Testis (tissue), 3 donors: ENCODE data around the gene CRIP1. TPM values are rescaled to one million over a fixed set of nuclear protein-coding genes. Genes with fewer than 3 reads are reported as not detected.

ENCODE experiments used
- DNase-seq: peaks from one replicate; pipeline ENCODE4 v3.0.0-alpha.2; 2019
- H3K27ac ChIP-seq, 2 donors: fragments of 200-600 bp; sonication (generic); one replicate each; pipeline ENCODE4 v1.5.1; 2019
- H3K27me3 ChIP-seq: fragments of 200-600 bp; sonication (generic); one replicate; pipeline ENCODE4 v1.5.1; 2019
- H3K36me3 ChIP-seq: fragments of 200-600 bp; sonication (generic); one replicate; pipeline ENCODE4 v1.5.1; 2017; ENCODE audit warnings: low read depth; ENCODE audit errors: missing control alignments
- H3K4me1 ChIP-seq: fragments of 200-600 bp; sonication (generic); one replicate; pipeline ENCODE4 v1.5.1; 2019
- H3K4me3 ChIP-seq, 2 donors: fragments of 200-600 bp; sonication (generic); one replicate each; pipeline ENCODE4 v1.5.1; 2017 to 2019
- H3K9me3 ChIP-seq: fragments of 200-600 bp; sonication (generic); one replicate; pipeline ENCODE4 v1.5.1; 2017
- POLR2A ChIP-seq: fragments of 450-650 bp; IDR thresholded peaks from one replicate; pipeline ENCODE4 v1.6.1; 2017; ENCODE audit warnings: antibody characterized with exemption, mild to moderate bottlenecking, moderate library complexity
- WGBS, 2 donors: methylation state at CpG; one replicate each; pipeline ENCODE4 v1.1.5; 2018; 5-methylcytosine and 5-hydroxymethylcytosine counted together
- intact Hi-C: fragments of 100-400 bp; cut with DNase I; formaldehyde crosslinking; loops from one replicate; pipeline ENCODE4 v1.15.1; 2023; ENCODE audit warnings: low total_unique reads
- polyA plus RNA-seq: library from polyadenylated mRNA; stranded (reverse); fragments of 350-450 nt; fragmentation: Illumina TruSeq; extraction: RNeasy Lipid Tissue Mini Kit (QIAGEN cat#74804); gene quantifications from one replicate; pipeline ENCODE4 v1.2.3, GENCODE V29; 2014; ENCODE audit warnings: low read depth, low replicate concordance; ENCODE audit not compliant: insufficient read depth
- total RNA-seq, 2 donors: library from RNA; depleted of rRNA; stranded (reverse); fragments of >200 nt; gene quantifications; one replicate each; pipeline ENCODE4 v1.2.3, GENCODE V29; 2016
- TF ChIP-seq, protein P1 (sequence below), 3 experiments: fragments of 450-650 bp in 2 of 3; fragments of 200-600 bp in 1 of 3; sonication (generic) in 1 of 3; IDR thresholded peaks; one replicate each; pipeline ENCODE4 v1.5.1; 2016 to 2019; ENCODE audit warnings: antibody characterized with exemption in 3 of 3, mild to moderate bottlenecking in 2 of 3, moderate library complexity in 1 of 3

CRIP1 gene
- total and polyA plus RNA-seq, 3 donors from 2014 or later = 3.0 to 154 (median 4.4) TPM

- no peak overlapping the region for H3K27ac ChIP-seq
- WGBS, 2 donors = 86 to 90% methylated on average over 17 of the region's 17 CpGs
- no peaks in the 10 kb centered on the region for H3K9me3 ChIP-seq
- intact Hi-C loops = no loop called here
- no peak for DNase-seq
- no peak for TF ChIP-seq POLR2A
- TF ChIP-seq, protein P1, sequence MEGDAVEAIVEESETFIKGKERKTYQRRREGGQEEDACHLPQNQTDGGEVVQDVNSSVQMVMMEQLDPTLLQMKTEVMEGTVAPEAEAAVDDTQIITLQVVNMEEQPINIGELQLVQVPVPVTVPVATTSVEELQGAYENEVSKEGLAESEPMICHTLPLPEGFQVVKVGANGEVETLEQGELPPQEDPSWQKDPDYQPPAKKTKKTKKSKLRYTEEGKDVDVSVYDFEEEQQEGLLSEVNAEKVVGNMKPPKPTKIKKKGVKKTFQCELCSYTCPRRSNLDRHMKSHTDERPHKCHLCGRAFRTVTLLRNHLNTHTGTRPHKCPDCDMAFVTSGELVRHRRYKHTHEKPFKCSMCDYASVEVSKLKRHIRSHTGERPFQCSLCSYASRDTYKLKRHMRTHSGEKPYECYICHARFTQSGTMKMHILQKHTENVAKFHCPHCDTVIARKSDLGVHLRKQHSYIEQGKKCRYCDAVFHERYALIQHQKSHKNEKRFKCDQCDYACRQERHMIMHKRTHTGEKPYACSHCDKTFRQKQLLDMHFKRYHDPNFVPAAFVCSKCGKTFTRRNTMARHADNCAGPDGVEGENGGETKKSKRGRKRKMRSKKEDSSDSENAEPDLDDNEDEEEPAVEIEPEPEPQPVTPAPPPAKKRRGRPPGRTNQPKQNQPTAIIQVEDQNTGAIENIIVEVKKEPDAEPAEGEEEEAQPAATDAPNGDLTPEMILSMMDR (IDR thresholded peaks at IDR 0.05) = no peak
- H3K36me3 ChIP-seq = no peaks in the 10 kb centered on the region
- H3K4me1 ChIP-seq = peaks cover 9% of the 10 kb centered on the region
- no peak overlapping the region for H3K4me3 ChIP-seq
- no peaks in the 10 kb centered on the region for H3K27me3 ChIP-seq
These were observed 41.8 kb upstream of the CRIP1 start for GRCh38 chr14:105444859-105445258.

DNA sequence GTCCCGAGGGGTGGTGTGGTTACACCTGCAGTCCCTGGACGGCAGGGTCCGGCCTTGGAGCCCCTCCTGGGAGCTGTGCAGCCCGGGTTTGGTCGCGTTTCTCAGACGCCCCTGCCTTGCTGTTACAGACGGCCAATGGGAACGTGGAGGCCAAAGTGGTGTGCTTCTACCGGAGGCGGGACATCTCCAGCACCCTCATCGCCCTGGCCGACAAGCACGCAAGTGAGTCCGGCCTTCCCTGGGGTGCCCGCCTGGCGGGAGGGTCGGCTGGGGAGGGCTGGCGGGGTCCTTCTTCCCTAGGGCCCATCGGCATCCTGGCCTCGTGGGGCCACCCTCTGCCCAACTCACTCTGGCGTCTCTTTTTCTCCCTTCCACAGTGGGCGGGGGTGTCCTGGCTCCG is 41.4 kb upstream of the CRIP1 start:
- Histone ChIP-seq H3K27ac (no peak overlapping the region), H3K4me3 (no peak overlapping the region), H3K36me3 (no peaks in the 10 kb centered on the region), H3K4me1 (peaks cover 9% of the 10 kb centered on the region), H3K27me3 (no peaks in the 10 kb centered on the region), H3K9me3 (no peaks in the 10 kb centered on the region)
- no peak for DNase-seq
- 82 to 93% methylated on average over 22 to 24 of the region's 24 CpGs for WGBS, 2 donors
- intact Hi-C loops = no loop called here
- TF ChIP-seq, protein P1 (IDR thresholded peaks at IDR 0.05) = no peak
- TF ChIP-seq POLR2A = no peak

DNA sequence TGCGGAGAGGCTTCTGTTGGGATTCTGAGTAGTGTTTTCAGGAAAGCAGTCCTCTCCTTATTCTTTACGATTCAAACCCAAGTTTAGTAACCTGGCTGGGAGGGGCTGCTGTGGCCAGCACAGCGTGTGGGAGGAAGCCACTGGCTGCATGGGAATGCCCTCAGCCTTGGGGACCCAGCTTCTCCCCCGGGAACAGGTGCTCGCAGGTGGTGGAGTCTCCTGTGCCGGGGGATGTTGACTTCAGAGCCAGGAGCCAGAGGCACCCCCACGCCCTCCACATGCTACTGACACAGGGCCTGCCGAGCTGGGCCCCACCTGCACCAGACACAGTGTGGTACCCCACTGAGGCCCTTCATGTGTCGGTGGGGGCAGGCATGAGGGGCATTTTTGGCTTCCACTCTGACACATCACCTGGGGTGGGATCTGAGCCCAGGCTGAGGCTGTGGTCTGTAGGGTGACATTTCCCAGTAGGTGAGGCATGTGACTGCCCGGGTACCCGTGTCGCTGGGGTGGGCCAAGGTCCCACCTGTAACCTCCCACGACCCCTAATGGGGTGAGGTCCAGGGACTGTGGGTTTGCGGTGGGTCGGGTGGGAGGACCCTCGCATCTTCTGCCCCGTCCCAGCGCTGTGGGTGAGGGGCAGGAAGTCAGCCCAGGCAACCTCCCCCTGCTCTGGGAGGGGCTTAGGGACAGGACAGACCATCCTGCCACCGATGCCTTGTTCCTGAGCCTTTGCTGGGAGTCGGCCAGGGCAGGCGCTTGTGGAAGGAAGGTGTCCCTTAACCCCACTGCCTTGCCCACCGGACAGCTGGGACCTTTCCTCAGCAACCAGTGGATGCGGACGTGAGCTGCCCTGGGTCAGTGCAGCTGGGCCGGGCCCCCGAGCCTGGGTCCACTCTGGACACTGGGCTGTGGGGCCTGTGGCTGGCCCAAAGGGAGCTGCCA is 40.5 kb upstream of the CRIP1 start:
- intact Hi-C loops = no loop called here
- H3K27ac ChIP-seq = no peak overlapping the region
- H3K4me3 ChIP-seq = no peak overlapping the region
- no peak for DNase-seq
- H3K4me1 ChIP-seq = peaks cover 9% of the 10 kb centered on the region
- TF ChIP-seq, protein P1 (IDR thresholded peaks at IDR 0.05) = no peak
- no peak for TF ChIP-seq POLR2A
- 70 to 90% methylated on average over 10 to 23 of the region's 26 CpGs for WGBS, 2 donors
- no peaks in the 10 kb centered on the region for H3K27me3 ChIP-seq
- H3K36me3 ChIP-seq = no peaks in the 10 kb centered on the region
- no peaks in the 10 kb centered on the region for H3K9me3 ChIP-seq

GRCh38 chr14:105446971-105447370 is 39.7 kb upstream of the CRIP1 start:
- TF ChIP-seq POLR2A = no peak
- TF ChIP-seq, protein P1 (IDR thresholded peaks at IDR 0.05) = no peak

More at GRCh38 chr14:105446971-105447370, 39.7 kb upstream of the CRIP1 start:
- H3K4me3 ChIP-seq = no peak overlapping the region
- H3K9me3 ChIP-seq = no peaks in the 10 kb centered on the region
- WGBS, 2 donors = 70 to 81% methylated on average over 2 to 14 of the region's 14 CpGs
- intact Hi-C loops = no loop called here
- no peaks in the 10 kb centered on the region for H3K27me3 ChIP-seq
- no peak overlapping the region for H3K27ac ChIP-seq
- peaks cover 9% of the 10 kb centered on the region for H3K4me1 ChIP-seq
- no peaks in the 10 kb centered on the region for H3K36me3 ChIP-seq
- no peak for DNase-seq
